BLaER1 (cell line): ENCODE data around the gene FBXO10.

Experiments
- H3K27ac ChIP-seq: shearing (Covaris generic); formaldehyde crosslinking; 2 replicates; pipeline ENCODE4 v1.8.1; 2022
- H3K27me3 ChIP-seq: shearing (Covaris generic); formaldehyde crosslinking; 2 replicates; pipeline ENCODE4 v1.8.1; 2022
- H3K36me3 ChIP-seq: shearing (Covaris generic); formaldehyde crosslinking; 2 replicates; pipeline ENCODE4 v1.8.1; 2022
- H3K4me1 ChIP-seq: shearing (Covaris generic); formaldehyde crosslinking; 2 replicates; pipeline ENCODE4 v1.8.1; 2022
- H3K4me2 ChIP-seq: shearing (Covaris generic); formaldehyde crosslinking; 2 replicates; pipeline ENCODE4 v1.8.1; 2022
- H3K4me3 ChIP-seq: shearing (Covaris generic); formaldehyde crosslinking; 2 replicates; pipeline ENCODE4 v1.8.1; 2022
- H3K9ac ChIP-seq: shearing (Covaris generic); formaldehyde crosslinking; 2 replicates; pipeline ENCODE4 v1.8.1; 2022
- H3K9me3 ChIP-seq: shearing (Covaris generic); formaldehyde crosslinking; 2 replicates; pipeline ENCODE4 v1.8.1; 2022
- H4K20me1 ChIP-seq: shearing (Covaris generic); formaldehyde crosslinking; 2 replicates; pipeline ENCODE4 v1.8.1; 2022
- Cebpa-rat ChIP-seq: shearing (Covaris generic); IDR thresholded peaks from 2 replicates; pipeline ENCODE4 v1.8.1; 2022

FBXO10 gene

GRCh38 chr9:37508834-37509206, 67.4 kb downstream of the FBXO10 start:
- Histone ChIP-seq H3K4me1 (peaks cover 15% of the 10 kb centered on the region), H4K20me1 (peaks cover 20% of the 10 kb centered on the region), H3K9ac (no peak overlapping the region), H3K27me3 (no peaks in the 10 kb centered on the region), H3K27ac (no peak overlapping the region), H3K4me3 (no peak overlapping the region), H3K4me2 (no peak overlapping the region), H3K9me3 (no peaks in the 10 kb centered on the region), H3K36me3 (peaks cover 72% of the 10 kb centered on the region)
- no peak for TF ChIP-seq Cebpa-rat

DNA sequence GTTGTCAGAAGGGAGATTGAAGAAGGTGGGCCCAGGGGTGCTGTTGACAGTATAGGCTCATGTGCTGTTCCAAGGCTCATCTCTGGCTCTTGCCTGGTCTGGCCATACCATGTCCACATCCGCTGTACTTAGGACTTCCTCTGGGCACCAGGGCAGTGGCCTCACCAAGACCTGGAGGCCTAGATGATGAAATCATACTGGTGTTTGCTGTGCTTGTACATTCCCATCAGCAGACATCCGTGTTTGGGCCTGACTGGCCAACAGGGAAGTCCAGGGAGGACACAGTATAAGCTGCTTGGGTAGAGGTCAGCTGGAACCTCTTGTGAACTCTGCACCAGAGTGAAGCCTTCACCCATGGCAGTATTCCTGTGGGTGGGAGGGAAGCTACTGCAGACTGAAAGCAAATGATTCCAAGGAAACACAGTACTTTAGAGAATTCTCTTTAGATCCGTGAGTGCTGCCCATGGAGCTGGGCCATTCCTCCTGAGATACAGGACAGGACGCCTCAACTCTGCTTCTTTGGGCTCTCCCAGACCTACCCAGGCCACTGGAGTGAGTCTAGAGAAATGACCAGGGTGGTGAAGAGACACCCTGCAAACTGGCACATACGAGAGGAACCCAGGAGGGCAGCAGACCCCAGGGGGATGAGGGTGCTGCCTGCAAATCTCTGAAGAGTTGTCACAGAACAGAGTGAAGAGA, 67.9 kb downstream of the FBXO10 start:
- no peaks in the 10 kb centered on the region for H3K9me3 ChIP-seq
- no peak overlapping the region for H3K4me3 ChIP-seq
- H3K4me2 ChIP-seq: no peak overlapping the region
- TF ChIP-seq Cebpa-rat: no peak
- H3K27ac ChIP-seq: no peak overlapping the region
- peaks cover 20% of the 10 kb centered on the region for H4K20me1 ChIP-seq
- H3K27me3 ChIP-seq: no peaks in the 10 kb centered on the region
- H3K4me1 ChIP-seq: peaks cover 18% of the 10 kb centered on the region
- no peak overlapping the region for H3K9ac ChIP-seq
- peaks cover 78% of the 10 kb centered on the region for H3K36me3 ChIP-seq

- H3K4me1 ChIP-seq: peaks cover 18% of the 10 kb centered on the region
- H3K9ac ChIP-seq: no peak overlapping the region
- H3K36me3 ChIP-seq: peaks cover 82% of the 10 kb centered on the region
- H4K20me1 ChIP-seq: peaks cover 20% of the 10 kb centered on the region
- H3K9me3 ChIP-seq: no peaks in the 10 kb centered on the region
- no peak overlapping the region for H3K4me2 ChIP-seq
- no peaks in the 10 kb centered on the region for H3K27me3 ChIP-seq
- H3K4me3 ChIP-seq: no peak overlapping the region
- no peak for TF ChIP-seq Cebpa-rat
- H3K27ac ChIP-seq: no peak overlapping the region
These were observed 68.5 kb downstream of the FBXO10 start for GRCh38 chr9:37507566-37508134.

DNA sequence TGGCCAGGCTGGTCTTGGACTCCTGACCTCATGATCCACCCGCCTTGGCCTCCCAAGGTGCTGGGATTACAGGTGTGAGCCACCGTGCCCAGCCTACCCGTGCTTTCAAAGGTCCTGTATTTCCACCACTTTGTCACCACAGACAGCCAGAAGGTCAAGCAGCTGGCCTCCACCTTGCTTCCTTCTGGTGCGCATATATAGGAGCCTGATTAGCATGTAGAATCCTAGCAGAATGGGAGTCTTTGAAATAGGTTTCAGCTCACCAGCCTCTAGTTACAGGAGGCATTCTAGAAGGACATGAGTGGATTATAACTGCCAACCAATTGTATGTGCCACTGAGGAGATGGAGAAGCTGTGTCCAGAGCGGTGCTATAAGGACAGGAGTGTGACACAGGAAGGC, 71.6 kb downstream of the FBXO10 start:
- peaks cover 35% of the 10 kb centered on the region for H4K20me1 ChIP-seq
- H3K4me3 ChIP-seq: no peak overlapping the region
- H3K27me3 ChIP-seq: no peaks in the 10 kb centered on the region
- peaks cover 14% of the 10 kb centered on the region for H3K4me1 ChIP-seq
- TF ChIP-seq Cebpa-rat: no peak
- H3K27ac ChIP-seq: no peak overlapping the region
- no peak overlapping the region for H3K4me2 ChIP-seq
- no peak overlapping the region for H3K9ac ChIP-seq
- H3K9me3 ChIP-seq: no peaks in the 10 kb centered on the region
- H3K36me3 ChIP-seq: peaks cover 100% of the 10 kb centered on the region

DNA sequence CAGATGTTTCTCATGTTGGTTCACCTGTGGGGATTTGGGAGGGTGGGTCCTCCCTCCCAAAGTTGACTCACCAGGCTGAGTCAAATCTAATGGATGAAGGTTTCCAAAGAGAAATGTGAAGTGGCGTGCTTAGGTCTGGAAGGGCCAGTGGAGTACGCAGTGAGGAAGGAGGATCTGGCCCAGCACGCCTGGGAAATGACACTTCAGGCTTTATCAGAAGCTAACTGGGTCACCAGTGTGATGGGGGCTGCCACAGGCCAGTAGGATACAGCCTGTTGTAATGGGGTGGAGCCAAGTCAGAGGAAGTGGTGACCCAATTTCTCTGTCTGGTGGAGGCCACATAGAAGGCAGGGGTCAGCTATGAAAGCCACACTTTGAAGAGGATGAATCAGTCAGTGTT, 72.4 kb downstream of the FBXO10 start:
- peaks cover 35% of the 10 kb centered on the region for H4K20me1 ChIP-seq
- no peak overlapping the region for H3K27ac ChIP-seq
- TF ChIP-seq Cebpa-rat: no peak
- H3K4me2 ChIP-seq: no peak overlapping the region
- peaks cover 14% of the 10 kb centered on the region for H3K4me1 ChIP-seq
- no peaks in the 10 kb centered on the region for H3K9me3 ChIP-seq
- peaks cover 100% of the 10 kb centered on the region for H3K36me3 ChIP-seq
- no peak overlapping the region for H3K4me3 ChIP-seq
- H3K27me3 ChIP-seq: no peaks in the 10 kb centered on the region
- 0 out of 2 replicates have a peak overlapping the region, but pooled peaks have one; percentile 0 for H3K9ac ChIP-seq

DNA sequence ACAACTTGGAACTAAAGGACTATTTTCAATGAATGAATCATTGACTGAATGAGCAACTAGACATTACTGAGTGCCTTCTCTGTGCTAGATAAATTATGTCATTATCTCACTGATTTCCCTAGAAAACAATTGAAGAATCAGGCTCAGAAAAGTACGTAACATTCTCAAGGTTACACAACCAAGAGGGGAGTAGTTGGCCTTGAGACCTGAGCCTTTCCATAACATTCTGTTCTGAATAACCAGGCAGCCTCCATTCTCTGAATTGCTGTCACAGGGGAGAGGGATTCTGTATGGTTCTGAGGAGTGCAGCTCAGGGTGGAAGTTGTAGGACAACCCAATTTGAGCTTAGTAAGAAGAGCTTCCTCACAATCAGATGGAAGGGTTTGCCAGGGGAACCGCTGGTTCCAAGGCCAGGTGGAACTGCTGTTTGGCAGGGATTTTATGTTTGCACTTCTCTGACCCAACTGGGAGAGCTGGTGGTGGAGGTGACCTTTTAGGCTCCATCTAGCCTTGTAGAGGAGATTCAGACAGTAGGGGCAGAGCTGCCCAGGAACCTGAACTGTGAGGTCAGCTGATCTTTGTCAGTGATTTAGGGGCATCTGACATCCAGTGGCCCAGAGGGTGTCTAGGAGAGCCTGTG, 74.1 kb downstream of the FBXO10 start:
- peaks cover 27% of the 10 kb centered on the region for H4K20me1 ChIP-seq
- no peak overlapping the region for H3K27ac ChIP-seq
- no peak overlapping the region for H3K4me3 ChIP-seq
- no peak overlapping the region for H3K9ac ChIP-seq
- no peak for TF ChIP-seq Cebpa-rat
- no peak overlapping the region for H3K4me2 ChIP-seq
- H3K27me3 ChIP-seq: no peaks in the 10 kb centered on the region
- no peaks in the 10 kb centered on the region for H3K9me3 ChIP-seq
- H3K36me3 ChIP-seq: peaks cover 100% of the 10 kb centered on the region
- peaks cover 5% of the 10 kb centered on the region for H3K4me1 ChIP-seq

GRCh38 chr9:37499297-37499696, 76.9 kb downstream of the FBXO10 start:
- H3K4me1 ChIP-seq: 0 out of 2 replicates have a peak, but pooled peaks cover 4% of the 10 kb centered on the region
- no peak overlapping the region for H3K9ac ChIP-seq
- H3K36me3 ChIP-seq: peaks cover 98% of the 10 kb centered on the region
- H3K27ac ChIP-seq: no peak overlapping the region
- no peak overlapping the region for H3K4me3 ChIP-seq
- H3K27me3 ChIP-seq: no peaks in the 10 kb centered on the region
- H3K4me2 ChIP-seq: no peak overlapping the region
- no peak for TF ChIP-seq Cebpa-rat
- peaks cover 35% of the 10 kb centered on the region for H4K20me1 ChIP-seq
- H3K9me3 ChIP-seq: no peaks in the 10 kb centered on the region

DNA sequence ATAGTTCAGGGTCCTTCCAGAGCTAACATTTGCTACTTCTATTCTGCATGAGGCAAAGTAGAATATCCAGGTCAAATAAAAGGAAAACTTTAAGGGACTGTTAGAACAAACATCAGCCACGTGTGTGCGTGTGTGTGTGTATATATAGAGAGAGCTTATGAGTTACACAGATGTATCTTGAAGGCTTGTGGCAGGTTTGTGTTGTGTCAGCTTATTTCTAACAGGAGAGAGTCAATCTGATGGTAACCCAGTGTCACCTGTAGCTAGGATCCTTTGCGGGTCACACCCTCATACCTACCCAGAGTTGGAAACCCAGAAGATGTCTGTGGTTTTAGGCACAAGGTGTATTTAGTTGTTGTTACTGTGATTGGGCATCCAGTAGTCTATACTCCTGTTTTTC, 77.7 kb downstream of the FBXO10 start:
- H3K9me3 ChIP-seq: no peaks in the 10 kb centered on the region

DNA sequence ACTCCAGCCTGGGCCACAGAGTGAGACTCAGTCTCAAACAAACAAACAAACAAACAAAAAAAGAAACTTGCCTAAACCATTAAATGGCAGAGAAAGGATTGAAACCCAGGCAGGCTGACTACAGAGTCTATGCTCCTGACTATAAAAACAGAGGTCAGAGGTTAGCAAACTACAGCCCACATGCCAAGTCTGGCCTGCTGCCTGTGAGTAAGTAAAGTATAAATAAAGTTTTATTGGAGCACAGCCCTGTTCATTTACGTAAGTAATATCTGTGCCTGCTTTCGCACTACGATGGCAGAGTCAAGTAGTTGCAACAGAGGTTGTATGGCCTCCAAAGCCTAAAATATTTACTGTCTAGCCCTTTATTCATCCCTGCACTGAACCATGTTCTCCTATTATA, 78.9 kb downstream of the FBXO10 start:
- Histone ChIP-seq H3K9ac (no peak overlapping the region), H3K4me1 (no peaks in the 10 kb centered on the region), H3K27ac (no peak overlapping the region), H3K9me3 (no peaks in the 10 kb centered on the region), H3K4me3 (no peak overlapping the region), H3K36me3 (peaks cover 98% of the 10 kb centered on the region), H3K4me2 (no peak overlapping the region), H3K27me3 (no peaks in the 10 kb centered on the region), H4K20me1 (peaks cover 42% of the 10 kb centered on the region)
- no peak for TF ChIP-seq Cebpa-rat

More for the DNA sequence above, 77.7 kb downstream of the FBXO10 start:
- no peak overlapping the region for H3K9ac ChIP-seq
- no peaks in the 10 kb centered on the region for H3K27me3 ChIP-seq
- no peaks in the 10 kb centered on the region for H3K4me1 ChIP-seq
- H3K4me2 ChIP-seq: no peak overlapping the region
- H3K36me3 ChIP-seq: peaks cover 98% of the 10 kb centered on the region
- TF ChIP-seq Cebpa-rat: no peak
- H3K27ac ChIP-seq: no peak overlapping the region
- peaks cover 42% of the 10 kb centered on the region for H4K20me1 ChIP-seq
- H3K4me3 ChIP-seq: no peak overlapping the region

DNA sequence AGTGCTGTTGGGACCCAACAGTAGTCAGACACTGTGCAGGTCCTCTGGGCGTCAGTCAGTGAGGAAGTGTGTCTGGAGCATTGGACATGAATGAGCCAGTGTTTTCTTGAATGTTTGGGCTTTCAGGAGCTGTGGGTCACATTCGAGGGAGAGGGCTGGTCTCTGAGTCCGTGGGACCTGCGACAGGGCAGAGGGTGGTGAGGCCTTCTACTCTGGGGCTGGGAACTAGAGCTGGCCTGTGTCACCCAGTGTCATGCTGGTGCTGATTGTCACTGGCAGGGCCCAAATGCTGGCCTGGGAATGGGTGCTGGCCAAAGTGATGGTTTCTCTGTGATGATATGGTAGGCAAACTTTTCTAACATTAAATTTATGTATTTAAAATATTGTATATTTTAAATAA, 80.2 kb downstream of the FBXO10 start:
- Histone ChIP-seq H3K4me1 (no peaks in the 10 kb centered on the region), H3K4me2 (no peak overlapping the region), H3K27ac (no peak overlapping the region), H3K9ac (no peak overlapping the region), H3K36me3 (peaks cover 98% of the 10 kb centered on the region), H3K4me3 (no peak overlapping the region), H3K27me3 (no peaks in the 10 kb centered on the region), H4K20me1 (peaks cover 35% of the 10 kb centered on the region), H3K9me3 (no peaks in the 10 kb centered on the region)
- no peak for TF ChIP-seq Cebpa-rat
